GM10266 (cell line): ENCODE results near the gene SH3BP4.

Source experiments
- DNase-seq: peaks from one replicate; pipeline ENCODE4 v3.0.0; 2012; ENCODE audit errors: extremely low spot score
- TF ChIP-seq, protein P1 (sequence below): IDR thresholded peaks from 2 replicates; pipeline ENCODE4 v1.5.1; 2012; ENCODE audit warnings: mild to moderate bottlenecking, low read depth; ENCODE audit not compliant: control insufficient read depth, insufficient read depth; ENCODE audit errors: missing control alignments

The SH3BP4 gene

DNA sequence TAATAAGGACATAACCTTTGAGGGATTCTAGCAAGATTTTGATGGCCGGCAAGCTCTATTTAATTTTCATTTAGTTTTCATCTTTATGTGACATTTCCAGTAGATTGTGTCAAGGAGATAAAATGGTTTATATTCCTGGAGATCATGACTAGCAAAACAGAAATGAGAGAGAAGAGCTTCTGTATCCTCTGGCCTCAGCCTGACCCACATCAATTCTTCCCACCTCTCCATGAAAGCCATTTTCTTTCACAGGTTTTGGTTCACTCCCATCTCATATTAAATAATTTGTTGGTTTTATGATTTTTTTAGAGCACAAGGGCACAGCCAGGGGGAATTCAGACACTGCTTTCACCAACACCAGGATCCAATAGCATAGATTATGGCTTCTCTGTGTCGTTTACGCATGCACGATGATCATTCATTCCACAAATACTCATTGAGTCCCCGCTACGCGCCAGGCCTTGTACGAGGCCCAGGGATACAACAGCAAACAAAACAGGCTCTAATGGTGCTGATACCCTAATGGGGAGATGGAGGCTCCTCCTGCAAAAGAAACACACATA lies 85.9 kb downstream of the SH3BP4 start:
- no peak for DNase-seq
- TF ChIP-seq, protein P1, sequence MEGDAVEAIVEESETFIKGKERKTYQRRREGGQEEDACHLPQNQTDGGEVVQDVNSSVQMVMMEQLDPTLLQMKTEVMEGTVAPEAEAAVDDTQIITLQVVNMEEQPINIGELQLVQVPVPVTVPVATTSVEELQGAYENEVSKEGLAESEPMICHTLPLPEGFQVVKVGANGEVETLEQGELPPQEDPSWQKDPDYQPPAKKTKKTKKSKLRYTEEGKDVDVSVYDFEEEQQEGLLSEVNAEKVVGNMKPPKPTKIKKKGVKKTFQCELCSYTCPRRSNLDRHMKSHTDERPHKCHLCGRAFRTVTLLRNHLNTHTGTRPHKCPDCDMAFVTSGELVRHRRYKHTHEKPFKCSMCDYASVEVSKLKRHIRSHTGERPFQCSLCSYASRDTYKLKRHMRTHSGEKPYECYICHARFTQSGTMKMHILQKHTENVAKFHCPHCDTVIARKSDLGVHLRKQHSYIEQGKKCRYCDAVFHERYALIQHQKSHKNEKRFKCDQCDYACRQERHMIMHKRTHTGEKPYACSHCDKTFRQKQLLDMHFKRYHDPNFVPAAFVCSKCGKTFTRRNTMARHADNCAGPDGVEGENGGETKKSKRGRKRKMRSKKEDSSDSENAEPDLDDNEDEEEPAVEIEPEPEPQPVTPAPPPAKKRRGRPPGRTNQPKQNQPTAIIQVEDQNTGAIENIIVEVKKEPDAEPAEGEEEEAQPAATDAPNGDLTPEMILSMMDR = no peak

DNA sequence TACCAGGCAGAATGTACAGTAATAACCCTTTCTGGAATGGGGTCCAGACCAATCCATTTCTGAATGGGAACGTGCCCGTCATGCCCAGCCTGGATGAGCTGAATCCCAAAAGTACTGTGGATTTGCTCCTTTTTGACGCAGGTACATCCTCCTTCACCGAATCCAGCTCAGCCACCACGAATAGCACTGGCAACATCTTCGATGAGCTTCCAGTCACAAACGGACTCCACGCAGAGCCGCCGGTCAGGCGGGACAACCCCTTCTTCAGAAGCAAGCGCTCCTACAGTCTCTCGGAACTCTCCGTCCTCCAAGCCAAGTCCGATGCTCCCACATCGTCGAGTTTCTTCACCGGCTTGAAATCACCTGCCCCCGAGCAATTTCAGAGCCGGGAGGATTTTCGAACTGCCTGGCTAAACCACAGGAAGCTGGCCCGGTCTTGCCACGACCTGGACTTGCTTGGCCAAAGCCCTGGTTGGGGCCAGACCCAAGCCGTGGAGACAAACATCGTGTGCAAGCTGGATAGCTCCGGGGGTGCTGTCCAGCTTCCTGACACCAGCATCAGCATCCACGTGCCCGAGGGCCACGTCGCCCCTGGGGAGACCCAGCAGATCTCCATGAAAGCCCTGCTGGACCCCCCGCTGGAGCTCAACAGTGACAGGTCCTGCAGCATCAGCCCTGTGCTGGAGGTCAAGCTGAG lies 89.6 kb downstream of the SH3BP4 start:
- no peak for DNase-seq
- TF ChIP-seq, protein P1 = no peak

DNA sequence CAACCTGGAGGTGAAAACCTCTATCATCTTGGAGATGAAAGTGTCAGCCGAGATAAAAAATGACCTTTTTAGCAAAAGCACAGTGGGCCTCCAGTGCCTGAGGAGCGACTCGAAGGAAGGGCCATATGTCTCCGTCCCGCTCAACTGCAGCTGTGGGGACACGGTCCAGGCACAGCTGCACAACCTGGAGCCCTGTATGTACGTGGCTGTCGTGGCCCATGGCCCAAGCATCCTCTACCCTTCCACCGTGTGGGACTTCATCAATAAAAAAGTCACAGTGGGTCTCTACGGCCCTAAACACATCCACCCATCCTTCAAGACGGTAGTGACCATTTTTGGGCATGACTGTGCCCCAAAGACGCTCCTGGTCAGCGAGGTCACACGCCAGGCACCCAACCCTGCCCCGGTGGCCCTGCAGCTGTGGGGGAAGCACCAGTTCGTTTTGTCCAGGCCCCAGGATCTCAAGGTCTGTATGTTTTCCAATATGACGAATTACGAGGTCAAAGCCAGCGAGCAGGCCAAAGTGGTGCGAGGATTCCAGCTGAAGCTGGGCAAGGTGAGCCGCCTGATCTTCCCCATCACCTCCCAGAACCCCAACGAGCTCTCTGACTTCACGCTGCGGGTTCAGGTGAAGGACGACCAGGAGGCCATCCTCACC lies 90.2 kb downstream of the SH3BP4 start:
- TF ChIP-seq, protein P1 = no peak
- DNase-seq = no peak

DNA sequence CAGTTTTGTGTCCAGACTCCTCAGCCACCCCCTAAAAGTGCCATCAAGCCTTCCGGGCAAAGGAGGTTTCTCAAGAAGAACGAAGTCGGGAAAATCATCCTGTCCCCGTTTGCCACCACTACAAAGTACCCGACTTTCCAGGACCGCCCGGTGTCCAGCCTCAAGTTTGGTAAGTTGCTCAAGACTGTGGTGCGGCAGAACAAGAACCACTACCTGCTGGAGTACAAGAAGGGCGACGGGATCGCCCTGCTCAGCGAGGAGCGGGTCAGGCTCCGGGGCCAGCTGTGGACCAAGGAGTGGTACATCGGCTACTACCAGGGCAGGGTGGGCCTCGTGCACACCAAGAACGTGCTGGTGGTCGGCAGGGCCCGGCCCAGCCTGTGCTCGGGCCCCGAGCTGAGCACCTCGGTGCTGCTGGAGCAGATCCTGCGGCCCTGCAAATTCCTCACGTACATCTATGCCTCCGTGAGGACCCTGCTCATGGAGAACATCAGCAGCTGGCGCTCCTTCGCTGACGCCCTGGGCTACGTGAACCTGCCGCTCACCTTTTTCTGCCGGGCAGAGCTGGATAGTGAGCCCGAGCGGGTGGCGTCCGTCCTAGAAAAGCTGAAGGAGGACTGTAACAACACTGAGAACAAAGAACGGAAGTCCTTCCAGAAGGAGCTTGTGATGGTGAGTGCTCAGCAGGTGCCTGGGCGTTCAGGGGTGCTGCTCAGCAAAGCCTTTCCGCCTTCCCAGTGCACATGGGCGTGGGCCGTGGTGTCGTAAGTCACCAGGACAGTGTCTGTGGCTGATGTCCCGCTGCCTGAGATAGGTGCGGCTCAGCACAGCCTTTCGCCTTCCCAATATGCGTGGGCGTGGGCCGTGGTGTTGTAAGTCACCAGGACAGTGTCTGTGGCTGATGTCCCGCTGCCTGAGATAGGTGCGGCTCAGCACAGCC lies 91.0 kb downstream of the SH3BP4 start:
- TF ChIP-seq, protein P1 = no peak
- DNase-seq = no peak

DNA sequence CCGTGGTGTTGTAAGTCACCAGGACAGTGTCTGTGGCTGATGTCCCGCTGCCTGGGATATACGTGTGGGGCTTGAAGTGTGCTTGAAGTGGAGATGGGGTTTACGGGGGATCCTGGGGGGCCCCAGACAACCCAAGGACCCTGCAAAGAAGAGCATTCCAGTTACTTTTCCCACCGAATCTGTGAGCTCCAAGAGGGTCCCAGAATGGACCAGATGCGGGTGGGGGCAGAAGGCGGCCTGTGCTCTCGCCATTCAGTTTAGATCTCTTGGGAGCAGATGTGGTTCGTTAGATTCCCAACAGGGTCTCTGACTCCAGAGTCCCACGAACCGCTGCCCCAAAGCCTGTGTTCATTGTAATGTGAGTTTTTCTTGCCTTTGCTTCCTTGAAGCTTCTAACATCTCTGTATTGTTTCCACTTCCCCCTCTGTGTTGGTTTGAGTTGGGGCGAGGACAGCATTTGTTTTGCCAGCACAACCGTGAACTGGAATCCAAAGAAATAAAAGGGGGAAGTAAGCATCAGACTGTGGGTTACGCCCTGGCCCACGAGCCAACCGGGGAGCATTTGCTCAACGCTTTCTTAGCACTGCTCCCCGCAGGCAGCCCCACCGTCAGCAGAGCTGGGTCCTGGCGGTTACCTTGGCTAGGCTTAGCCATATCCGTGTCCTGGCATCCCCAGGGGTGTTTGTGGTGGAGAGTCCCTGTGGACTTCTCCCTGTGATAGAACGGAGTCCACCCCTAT lies 92.1 kb downstream of the SH3BP4 start:
- DNase-seq = no peak

More for the DNA sequence above, 92.1 kb downstream of the SH3BP4 start:
- TF ChIP-seq, protein P1 = no peak
